ENCODE data around the gene ZNF263. TPM values are rescaled to one million over a fixed set of nuclear protein-coding genes. Genes with fewer than 3 reads are reported as not detected.
"Not testable (repeated sequence)": the region's sequence is repeated elsewhere in the genome, so short reads cannot be mapped to it uniquely, and the experiment has no call there.

Gene ZNF263
- total RNA-seq, 1 experiment from 2014 or later: 53.5 TPM

DNA sequence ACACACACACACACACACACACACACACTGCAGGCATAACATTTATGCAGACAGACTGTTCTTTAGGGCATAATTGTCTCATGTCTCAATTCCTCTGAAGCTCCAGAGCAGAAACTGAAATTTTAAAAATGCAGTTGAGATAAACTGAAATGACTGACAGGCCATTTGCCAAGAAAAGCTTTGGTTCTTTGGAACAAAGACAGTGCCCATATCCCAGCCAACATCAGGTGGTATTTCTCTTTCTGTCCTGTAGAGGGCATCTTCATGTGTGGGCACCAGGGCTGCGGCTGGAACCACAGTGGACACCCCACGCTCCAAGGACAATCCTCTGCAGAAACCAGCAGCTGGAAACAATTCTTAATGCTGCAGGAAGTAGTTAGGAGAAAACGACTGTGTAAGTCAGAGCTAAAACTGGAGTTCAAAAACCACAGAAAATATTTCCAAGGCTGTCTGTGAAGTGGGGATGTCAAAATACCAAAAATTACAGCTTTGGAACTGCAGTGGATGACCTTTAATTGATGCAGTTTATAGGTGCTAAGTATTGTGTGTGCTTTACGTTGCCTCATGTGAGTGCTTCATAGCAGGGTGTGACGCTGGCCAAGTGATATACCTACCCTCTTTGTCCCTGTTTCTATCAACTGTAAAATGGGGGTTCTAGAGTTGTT is 16.3 kb upstream of the ZNF263 start:
- no peaks in the 10 kb centered on the region for H3K36me3 ChIP-seq (ENCODE audit: control insufficient read depth, insufficient read depth, low read length)
- DNase-seq (ENCODE audit: low read depth, low spot score) (peak; percentile 17), ATAC-seq (no peak)
- CTCF ChIA-PET: interaction anchor here (0.7 to 1.0 kb wide), 4 partner anchors 10 to 246 kb away, joined by 3 to 6 read pairs (median 4); partner anchors contain the start of gene ZNF263
- intact Hi-C loops (cut with micrococcal nuclease; ENCODE audit: unreplicated experiment) (no loop called here), in situ Hi-C loops (cut with HindIII; ENCODE audit: low pct_unique_long_range_greater_than_20kb, low sequenced_read_pairs) (no loop called here)
- no peaks in the 10 kb centered on the region for H3K9me3 ChIP-seq (ENCODE audit: control insufficient read depth, insufficient read depth, low read depth, low read length)
- POLR2A ChIA-PET: interaction anchor here (0.6 kb wide), 1 partner anchor 59 kb away, joined by 7 read pairs; no protein-coding TSS in a partner anchor
- no TSS peak for BruUV-seq (replicated peaks)
- no peak overlapping the region for H3K4me3 ChIP-seq (ENCODE audit: low read depth in 2 of 2, low read length in 2 of 2)
- no peak overlapping the region for H3K27ac ChIP-seq (ENCODE audit: low read length)
- TF ChIP-seq, protein P1, sequence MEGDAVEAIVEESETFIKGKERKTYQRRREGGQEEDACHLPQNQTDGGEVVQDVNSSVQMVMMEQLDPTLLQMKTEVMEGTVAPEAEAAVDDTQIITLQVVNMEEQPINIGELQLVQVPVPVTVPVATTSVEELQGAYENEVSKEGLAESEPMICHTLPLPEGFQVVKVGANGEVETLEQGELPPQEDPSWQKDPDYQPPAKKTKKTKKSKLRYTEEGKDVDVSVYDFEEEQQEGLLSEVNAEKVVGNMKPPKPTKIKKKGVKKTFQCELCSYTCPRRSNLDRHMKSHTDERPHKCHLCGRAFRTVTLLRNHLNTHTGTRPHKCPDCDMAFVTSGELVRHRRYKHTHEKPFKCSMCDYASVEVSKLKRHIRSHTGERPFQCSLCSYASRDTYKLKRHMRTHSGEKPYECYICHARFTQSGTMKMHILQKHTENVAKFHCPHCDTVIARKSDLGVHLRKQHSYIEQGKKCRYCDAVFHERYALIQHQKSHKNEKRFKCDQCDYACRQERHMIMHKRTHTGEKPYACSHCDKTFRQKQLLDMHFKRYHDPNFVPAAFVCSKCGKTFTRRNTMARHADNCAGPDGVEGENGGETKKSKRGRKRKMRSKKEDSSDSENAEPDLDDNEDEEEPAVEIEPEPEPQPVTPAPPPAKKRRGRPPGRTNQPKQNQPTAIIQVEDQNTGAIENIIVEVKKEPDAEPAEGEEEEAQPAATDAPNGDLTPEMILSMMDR (IDR thresholded peaks at IDR 0.05): peak; percentile 87
- TF ChIP-seq, protein P2, sequence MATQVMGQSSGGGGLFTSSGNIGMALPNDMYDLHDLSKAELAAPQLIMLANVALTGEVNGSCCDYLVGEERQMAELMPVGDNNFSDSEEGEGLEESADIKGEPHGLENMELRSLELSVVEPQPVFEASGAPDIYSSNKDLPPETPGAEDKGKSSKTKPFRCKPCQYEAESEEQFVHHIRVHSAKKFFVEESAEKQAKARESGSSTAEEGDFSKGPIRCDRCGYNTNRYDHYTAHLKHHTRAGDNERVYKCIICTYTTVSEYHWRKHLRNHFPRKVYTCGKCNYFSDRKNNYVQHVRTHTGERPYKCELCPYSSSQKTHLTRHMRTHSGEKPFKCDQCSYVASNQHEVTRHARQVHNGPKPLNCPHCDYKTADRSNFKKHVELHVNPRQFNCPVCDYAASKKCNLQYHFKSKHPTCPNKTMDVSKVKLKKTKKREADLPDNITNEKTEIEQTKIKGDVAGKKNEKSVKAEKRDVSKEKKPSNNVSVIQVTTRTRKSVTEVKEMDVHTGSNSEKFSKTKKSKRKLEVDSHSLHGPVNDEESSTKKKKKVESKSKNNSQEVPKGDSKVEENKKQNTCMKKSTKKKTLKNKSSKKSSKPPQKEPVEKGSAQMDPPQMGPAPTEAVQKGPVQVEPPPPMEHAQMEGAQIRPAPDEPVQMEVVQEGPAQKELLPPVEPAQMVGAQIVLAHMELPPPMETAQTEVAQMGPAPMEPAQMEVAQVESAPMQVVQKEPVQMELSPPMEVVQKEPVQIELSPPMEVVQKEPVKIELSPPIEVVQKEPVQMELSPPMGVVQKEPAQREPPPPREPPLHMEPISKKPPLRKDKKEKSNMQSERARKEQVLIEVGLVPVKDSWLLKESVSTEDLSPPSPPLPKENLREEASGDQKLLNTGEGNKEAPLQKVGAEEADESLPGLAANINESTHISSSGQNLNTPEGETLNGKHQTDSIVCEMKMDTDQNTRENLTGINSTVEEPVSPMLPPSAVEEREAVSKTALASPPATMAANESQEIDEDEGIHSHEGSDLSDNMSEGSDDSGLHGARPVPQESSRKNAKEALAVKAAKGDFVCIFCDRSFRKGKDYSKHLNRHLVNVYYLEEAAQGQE (IDR thresholded peaks at IDR 0.05; ENCODE audit: insufficient read depth in 1 of 2, low read depth in 2 of 2, low read length in 1 of 2): no peak
- H3K27me3 ChIP-seq (ENCODE audit: control insufficient read depth, insufficient read depth, low read length): no peaks in the 10 kb centered on the region
- peaks cover 8% of the 10 kb centered on the region; the same call in 1 of the 2 replicates for H3K4me1 ChIP-seq (ENCODE audit: control insufficient read depth, insufficient read depth, low read length)

DNA sequence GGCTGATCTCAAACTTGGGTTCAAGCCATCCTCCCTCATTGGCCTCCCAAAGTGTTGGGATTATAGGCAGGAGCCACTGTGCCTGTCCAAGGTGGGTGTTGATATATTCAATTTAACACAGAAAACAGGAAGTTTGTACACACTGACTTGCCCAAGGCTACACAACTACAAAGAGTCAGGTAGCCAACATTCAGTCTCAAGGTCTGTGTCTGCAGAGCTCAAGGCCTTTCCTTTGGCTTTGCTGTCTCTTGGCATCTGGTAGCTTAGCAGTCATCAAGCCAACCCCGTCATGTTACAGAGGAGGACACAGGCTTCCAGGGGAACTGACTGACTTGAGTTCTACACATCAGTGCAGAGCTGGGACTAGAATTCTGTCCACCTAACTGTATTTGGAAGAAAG is 15.0 kb upstream of the ZNF263 start:
- Histone ChIP-seq H3K4me1 (ENCODE audit: control insufficient read depth, insufficient read depth, low read length) (peaks cover 3% of the 10 kb centered on the region; the same call in 1 of the 2 replicates), H3K9me3 (ENCODE audit: control insufficient read depth, insufficient read depth, low read depth, low read length) (no peaks in the 10 kb centered on the region), H3K27ac (ENCODE audit: low read length) (no peak overlapping the region), H3K27me3 (ENCODE audit: control insufficient read depth, insufficient read depth, low read length) (no peaks in the 10 kb centered on the region), H3K4me3 (ENCODE audit: low read depth in 2 of 2, low read length in 2 of 2) (no peak overlapping the region), H3K36me3 (ENCODE audit: control insufficient read depth, insufficient read depth, low read length) (no peaks in the 10 kb centered on the region)
- no TSS peak for BruUV-seq (replicated peaks)
- intact Hi-C loops (cut with micrococcal nuclease; ENCODE audit: unreplicated experiment) (no loop called here), in situ Hi-C loops (cut with HindIII; ENCODE audit: low pct_unique_long_range_greater_than_20kb, low sequenced_read_pairs) (no loop called here)
- ATAC-seq: no peak
- no peak for TF ChIP-seq POLR2AphosphoS5 (IDR thresholded peaks at IDR 0.05; ENCODE audit: low read depth, low read length)
- TF ChIP-seq, protein P2 (IDR thresholded peaks at IDR 0.05; ENCODE audit: insufficient read depth in 1 of 2, low read depth in 2 of 2, low read length in 1 of 2): no peak
- TF ChIP-seq SIN3A (IDR thresholded peaks at IDR 0.05; ENCODE audit: borderline replicate concordance, insufficient read depth, low read depth, low read length): no peak
- TF ChIP-seq, protein P1 (IDR thresholded peaks at IDR 0.05): no peak
- TF ChIP-seq TCF7L2 (IDR thresholded peaks at IDR 0.05; ENCODE audit: low read depth, low read length): no peak
- ChIA-PET CTCF (no interaction called here), POLR2A (no interaction called here)
- DNase-seq (ENCODE audit: low read depth, low spot score): no peak

DNA sequence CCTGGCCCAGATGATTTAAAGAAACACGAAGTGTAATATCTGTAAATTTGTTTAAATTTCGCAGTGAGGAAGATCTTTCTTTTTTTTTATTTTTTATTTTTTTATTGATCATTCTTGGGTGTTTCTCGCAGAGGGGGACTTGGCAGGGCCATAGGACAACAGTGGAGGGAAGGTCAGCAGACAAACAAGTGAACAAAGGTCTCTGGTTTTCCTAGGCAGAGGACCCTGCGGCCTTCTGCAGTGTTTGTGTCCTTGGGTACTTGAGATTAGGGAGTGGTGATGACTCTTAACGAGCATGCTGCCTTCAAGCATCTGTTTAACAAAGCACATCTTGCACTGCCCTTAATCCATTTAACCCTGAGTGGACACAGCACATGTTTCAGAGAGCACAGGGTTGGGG is 12.6 kb upstream of the ZNF263 start:
- POLR2A ChIA-PET; H3K36me3 ChIP-seq (ENCODE audit: control insufficient read depth, insufficient read depth, low read length); H3K4me3 ChIP-seq (ENCODE audit: low read depth in 2 of 2, low read length in 2 of 2); in situ Hi-C loops (cut with HindIII; ENCODE audit: low pct_unique_long_range_greater_than_20kb, low sequenced_read_pairs); DNase-seq (ENCODE audit: low read depth, low spot score); H3K27me3 ChIP-seq (ENCODE audit: control insufficient read depth, insufficient read depth, low read length); CTCF ChIA-PET; ATAC-seq; H3K27ac ChIP-seq (ENCODE audit: low read length); BruUV-seq (replicated peaks); H3K4me1 ChIP-seq (ENCODE audit: control insufficient read depth, insufficient read depth, low read length); intact Hi-C loops (cut with micrococcal nuclease; ENCODE audit: unreplicated experiment); H3K9me3 ChIP-seq (ENCODE audit: control insufficient read depth, insufficient read depth, low read depth, low read length): not testable (repeated sequence)
